Hematopoietic multipotent progenitor cell (in vitro differentiated cells): ENCODE results near the gene ZSCAN26. TPM values are rescaled to one million over a fixed set of nuclear protein-coding genes. Genes with fewer than 3 reads are reported as not detected.
"Not testable (repeated sequence)": the region's sequence is repeated elsewhere in the genome, so short reads cannot be mapped to it uniquely, and the experiment has no call there.

Source experiments
- DNase-seq, 3 donors: peaks; one replicate each; pipeline ENCODE4 v3.0.0-alpha.2; 2011 to 2015; ENCODE audit warnings: low read depth in 2 of 3, low spot score in 2 of 3
- small RNA-seq: library from RNA; depleted of rRNA; stranded (forward); fragments of <200 nt; gene quantifications from one replicate; pipeline ENCODE3, GENCODE V24; 2012
- total RNA-seq: library from RNA; depleted of rRNA; stranded (reverse); fragments of >200 nt; gene quantifications from one replicate; pipeline ENCODE4 v1.2.3, GENCODE V29; 2012

ZSCAN26 gene
- total RNA-seq, 1 donor, result 8.6 TPM

GRCh38 chr6:28315628-28316027 lies 48.7 kb downstream of the ZSCAN26 start:
- no peak for DNase-seq

DNA sequence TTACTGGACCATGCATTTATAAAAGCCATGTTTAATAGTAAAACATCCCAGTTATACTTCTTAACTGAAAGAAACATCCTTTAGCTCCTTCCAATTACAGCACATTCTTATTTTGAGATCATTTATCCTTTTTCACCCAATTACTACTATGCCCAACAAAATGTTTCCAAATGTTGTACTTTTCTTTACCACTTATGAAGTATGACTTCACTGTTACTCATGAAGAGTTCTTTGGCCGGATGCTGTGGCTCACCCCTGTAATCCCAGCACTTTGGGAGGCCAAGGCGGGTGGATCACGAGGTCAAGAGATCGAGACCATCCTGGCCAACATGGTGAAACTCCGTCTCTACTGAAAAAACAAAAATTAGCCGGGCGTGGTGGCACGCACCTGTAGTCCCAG lies 50.9 kb downstream of the ZSCAN26 start:
- not testable (repeated sequence) for DNase-seq

- no peak for DNase-seq
Measured at GRCh38 chr6:28322661-28323060, 55.7 kb downstream of the ZSCAN26 start.

DNA sequence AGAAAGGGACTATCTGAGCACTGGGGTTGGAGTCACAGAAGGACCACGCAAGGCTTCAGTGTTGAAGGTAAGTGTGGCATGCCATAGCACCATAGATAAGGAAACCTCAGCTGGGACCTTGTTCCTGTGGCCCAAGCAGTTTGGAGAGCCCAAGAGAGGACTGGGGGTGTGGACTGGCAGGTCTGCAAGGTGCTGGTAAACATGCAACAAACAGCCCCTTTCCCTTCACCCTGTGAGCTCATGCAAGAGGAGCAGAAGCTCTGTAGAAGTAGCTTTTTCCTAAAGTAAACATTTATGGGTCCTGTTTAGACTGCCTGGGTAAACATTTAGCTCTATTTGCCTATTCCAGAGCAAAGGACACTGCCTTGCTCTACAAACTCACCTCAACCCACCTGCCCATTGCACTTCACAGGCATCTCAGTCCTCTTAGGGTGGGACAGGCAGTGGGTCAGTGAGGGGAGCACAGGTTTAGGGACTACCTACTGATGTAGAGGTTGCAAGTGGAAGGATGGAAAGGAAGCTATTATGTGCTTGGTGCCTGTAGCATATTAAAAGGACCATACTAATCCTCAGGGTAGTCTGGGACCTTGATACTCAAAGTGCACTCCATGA lies 57.0 kb downstream of the ZSCAN26 start:
- DNase-seq, result no peak

GRCh38 chr6:28326371-28326948 lies 59.5 kb downstream of the ZSCAN26 start:
- DNase-seq, result no peak

Small RNAs within 50 kb of the gene (small RNA-seq; reads per million reads assigned to genes)
- gene AL021997.1, result not detected
- not detected for gene AL021997.2

Other genes starting within 250 kb of the ZSCAN26 start
- gene ZNF165, start 186.6 kb upstream of the ZSCAN26 start, total RNA-seq, result 1.6 TPM
- gene ZSCAN16, start 142.5 kb upstream of the ZSCAN26 start, total RNA-seq, result 5.7 TPM
- gene ZKSCAN8, start 125.3 kb upstream of the ZSCAN26 start, total RNA-seq, result 14.0 TPM
- 12.7 TPM for gene ZSCAN9, start 41.9 kb upstream of the ZSCAN26 start, total RNA-seq
- 4.6 TPM for gene ZKSCAN4, start 14.9 kb upstream of the ZSCAN26 start, total RNA-seq
- 1.1 TPM for gene NKAPL, start 7.8 kb upstream of the ZSCAN26 start, total RNA-seq
- 4.6 TPM for gene PGBD1, start 14.4 kb downstream of the ZSCAN26 start, total RNA-seq
- 7.5 TPM for gene ZSCAN31, start 69.0 kb downstream of the ZSCAN26 start, total RNA-seq
- 6.2 TPM for gene ZKSCAN3, start 82.8 kb downstream of the ZSCAN26 start, total RNA-seq
- gene ZSCAN12, start 132.6 kb downstream of the ZSCAN26 start, total RNA-seq, result 3.5 TPM
- gene ZSCAN23, start 176.3 kb downstream of the ZSCAN26 start, total RNA-seq, result 2.2 TPM
- gene GPX6, start 248.7 kb downstream of the ZSCAN26 start, total RNA-seq, result not detected